MG63 (cell line): ENCODE results near the gene ZNF445. TPM values are rescaled to one million over a fixed set of nuclear protein-coding genes. Genes with fewer than 3 reads are reported as not detected.
"Not testable (repeated sequence)": the region's sequence is repeated elsewhere in the genome, so short reads cannot be mapped to it uniquely, and the experiment has no call there.

ENCODE experiments used
- DNase-seq: peaks from one replicate; pipeline ENCODE4 v3.0.0-alpha.2; 2020
- H3K27me3 ChIP-seq: fragments of 250-450 bp; sonication (Bioruptor Pico); 2 replicates; pipeline ENCODE4 v1.5.1; 2020; ENCODE audit warnings: mild to moderate bottlenecking, moderate library complexity
- H3K36me3 ChIP-seq: fragments of 250-450 bp; sonication (Bioruptor Pico); 2 replicates; pipeline ENCODE4 v1.5.1; 2020; ENCODE audit warnings: mild to moderate bottlenecking, moderate library complexity
- H3K4me3 ChIP-seq: fragments of 250-450 bp; sonication (Bioruptor Pico); 2 replicates; pipeline ENCODE4 v1.5.1; 2020; ENCODE audit warnings: mild to moderate bottlenecking, moderate library complexity
- H3K9me3 ChIP-seq: fragments of 250-450 bp; sonication (Bioruptor Pico); 2 replicates; pipeline ENCODE4 v1.5.1; 2020; ENCODE audit warnings: mild to moderate bottlenecking, moderate library complexity
- total RNA-seq: library from RNA; depleted of rRNA; stranded (reverse); fragments of >200 nt; shearing (Covaris generic); gene quantifications from 2 replicates; pipeline ENCODE4 v1.2.3, GENCODE V29; 2014; ENCODE audit warnings: low replicate concordance; rRNA removed

Gene ZNF445
- total RNA-seq = 3.9 and 6.0 TPM in 2 replicates

- peak within 1 kb of the TSS; percentile 72 for H3K4me3 ChIP-seq
- H3K9me3 ChIP-seq = no peaks in the 10 kb centered on the region
- no peaks in the 10 kb centered on the region for H3K36me3 ChIP-seq
- peak; percentile 76 for DNase-seq
- H3K27me3 ChIP-seq = no peaks in the 10 kb centered on the region
Observed at GRCh38 chr3:44477312-44478030, at the start of gene ZNF445. Gene ZNF445, minus strand, starts transcription at chr3:44477670. Its CDS starts 22,121 bp downstream, at chr3:44455549.

GRCh38 chr3:44525060-44525459, 47.6 kb upstream of the ZNF445 start:
- DNase-seq = no peak
- Histone ChIP-seq H3K27me3 (no peaks in the 10 kb centered on the region), H3K4me3 (no peak overlapping the region), H3K9me3 (no peaks in the 10 kb centered on the region), H3K36me3 (no peaks in the 10 kb centered on the region)

- no peaks in the 10 kb centered on the region for H3K36me3 ChIP-seq
- no peaks in the 10 kb centered on the region for H3K27me3 ChIP-seq
- DNase-seq = no peak
- H3K9me3 ChIP-seq = no peaks in the 10 kb centered on the region
- H3K4me3 ChIP-seq = no peak overlapping the region
Observed at GRCh38 chr3:44522494-44522933, 45.0 kb upstream of the ZNF445 start.

- H3K4me3 ChIP-seq = no peak overlapping the region
- no peak for DNase-seq
- H3K9me3 ChIP-seq = no peaks in the 10 kb centered on the region
- H3K36me3 ChIP-seq = no peaks in the 10 kb centered on the region
- no peaks in the 10 kb centered on the region for H3K27me3 ChIP-seq
Observed at GRCh38 chr3:44521721-44522120, 44.3 kb upstream of the ZNF445 start.

GRCh38 chr3:44518782-44519156, 41.3 kb upstream of the ZNF445 start:
- no peaks in the 10 kb centered on the region for H3K9me3 ChIP-seq
- H3K36me3 ChIP-seq = no peaks in the 10 kb centered on the region
- no peak for DNase-seq
- H3K4me3 ChIP-seq = no peak overlapping the region
- H3K27me3 ChIP-seq = no peaks in the 10 kb centered on the region

- DNase-seq = no peak
Observed at GRCh38 chr3:44516230-44516629, 38.8 kb upstream of the ZNF445 start.

GRCh38 chr3:44513513-44513912, 36.0 kb upstream of the ZNF445 start:
- H3K9me3 ChIP-seq = no peaks in the 10 kb centered on the region
- DNase-seq = no peak
- no peaks in the 10 kb centered on the region for H3K36me3 ChIP-seq
- no peaks in the 10 kb centered on the region for H3K27me3 ChIP-seq
- H3K4me3 ChIP-seq = no peak overlapping the region

More at GRCh38 chr3:44516230-44516629, 38.8 kb upstream of the ZNF445 start:
- Histone ChIP-seq H3K9me3 (no peaks in the 10 kb centered on the region), H3K4me3 (no peak overlapping the region), H3K36me3 (no peaks in the 10 kb centered on the region), H3K27me3 (no peaks in the 10 kb centered on the region)

- H3K27me3 ChIP-seq = no peaks in the 10 kb centered on the region
- no peaks in the 10 kb centered on the region for H3K9me3 ChIP-seq
- DNase-seq = no peak
- H3K36me3 ChIP-seq = no peaks in the 10 kb centered on the region; the same call in 1 of the 2 replicates
- H3K4me3 ChIP-seq = peak overlapping the region; percentile 67
Observed at GRCh38 chr3:44511238-44511566, 33.7 kb upstream of the ZNF445 start.

- peak overlapping the region; percentile 67 for H3K4me3 ChIP-seq
- H3K36me3 ChIP-seq = no peaks in the 10 kb centered on the region; the same call in 1 of the 2 replicates
- no peaks in the 10 kb centered on the region for H3K27me3 ChIP-seq
- no peak for DNase-seq
- no peaks in the 10 kb centered on the region; the same call in 1 of the 2 replicates for H3K9me3 ChIP-seq
Observed at GRCh38 chr3:44510000-44510368, 32.5 kb upstream of the ZNF445 start.

- H3K4me3 ChIP-seq = peak overlapping the region; percentile 67
- DNase-seq = no peak
- H3K36me3 ChIP-seq = no peaks in the 10 kb centered on the region; the same call in 1 of the 2 replicates
- H3K27me3 ChIP-seq = no peaks in the 10 kb centered on the region
- H3K9me3 ChIP-seq = no peaks in the 10 kb centered on the region; the same call in 1 of the 2 replicates
Observed at GRCh38 chr3:44509393-44509921, 32.0 kb upstream of the ZNF445 start.

GRCh38 chr3:44506961-44507360, 29.5 kb upstream of the ZNF445 start:
- Histone ChIP-seq H3K9me3 (no peaks in the 10 kb centered on the region; the same call in 1 of the 2 replicates), H3K36me3 (no peaks in the 10 kb centered on the region; the same call in none of the 2 replicates), H3K27me3 (no peaks in the 10 kb centered on the region), H3K4me3 (no peak overlapping the region)
- DNase-seq = no peak

GRCh38 chr3:44506556-44506955, 29.1 kb upstream of the ZNF445 start:
- H3K9me3 ChIP-seq = no peaks in the 10 kb centered on the region; the same call in 1 of the 2 replicates
- no peaks in the 10 kb centered on the region; the same call in none of the 2 replicates for H3K36me3 ChIP-seq
- no peaks in the 10 kb centered on the region for H3K27me3 ChIP-seq
- DNase-seq = no peak
- no peak overlapping the region for H3K4me3 ChIP-seq

GRCh38 chr3:44504566-44504965, 27.1 kb upstream of the ZNF445 start:
- Histone ChIP-seq H3K36me3 (peaks cover 2% of the 10 kb centered on the region), H3K27me3 (no peaks in the 10 kb centered on the region), H3K4me3 (no peak overlapping the region), H3K9me3 (peaks cover 3% of the 10 kb centered on the region; the same call in 1 of the 2 replicates)
- no peak for DNase-seq

GRCh38 chr3:44503178-44503577, 25.7 kb upstream of the ZNF445 start:
- H3K27me3 ChIP-seq, H3K9me3 ChIP-seq, DNase-seq, H3K4me3 ChIP-seq, H3K36me3 ChIP-seq: not testable (repeated sequence)

GRCh38 chr3:44501971-44502370, 24.5 kb upstream of the ZNF445 start:
- H3K27me3 ChIP-seq = no peaks in the 10 kb centered on the region
- no peak for DNase-seq
- no peak overlapping the region for H3K4me3 ChIP-seq
- H3K9me3 ChIP-seq = peaks cover 3% of the 10 kb centered on the region; the same call in 1 of the 2 replicates
- peaks cover 2% of the 10 kb centered on the region for H3K36me3 ChIP-seq

- DNase-seq, H3K9me3 ChIP-seq, H3K27me3 ChIP-seq, H3K4me3 ChIP-seq, H3K36me3 ChIP-seq: not testable (repeated sequence)
Observed at GRCh38 chr3:44499899-44500168, 22.4 kb upstream of the ZNF445 start.

- DNase-seq = no peak
- Histone ChIP-seq H3K27me3 (no peaks in the 10 kb centered on the region), H3K4me3 (no peak overlapping the region), H3K9me3 (peaks cover 3% of the 10 kb centered on the region; the same call in 1 of the 2 replicates), H3K36me3 (peaks cover 2% of the 10 kb centered on the region)
Observed at GRCh38 chr3:44499149-44499898, 21.9 kb upstream of the ZNF445 start.
